ENCODE data around the gene EPM2A. TPM values are rescaled to one million over a fixed set of nuclear protein-coding genes. Genes with fewer than 3 reads are reported as not detected.

Gene EPM2A
- 2.2 to 3.3 TPM (median 2.8 TPM) in 5 replicates for total RNA-seq (2022; extraction: Qiagen RNA extraction)

DNA sequence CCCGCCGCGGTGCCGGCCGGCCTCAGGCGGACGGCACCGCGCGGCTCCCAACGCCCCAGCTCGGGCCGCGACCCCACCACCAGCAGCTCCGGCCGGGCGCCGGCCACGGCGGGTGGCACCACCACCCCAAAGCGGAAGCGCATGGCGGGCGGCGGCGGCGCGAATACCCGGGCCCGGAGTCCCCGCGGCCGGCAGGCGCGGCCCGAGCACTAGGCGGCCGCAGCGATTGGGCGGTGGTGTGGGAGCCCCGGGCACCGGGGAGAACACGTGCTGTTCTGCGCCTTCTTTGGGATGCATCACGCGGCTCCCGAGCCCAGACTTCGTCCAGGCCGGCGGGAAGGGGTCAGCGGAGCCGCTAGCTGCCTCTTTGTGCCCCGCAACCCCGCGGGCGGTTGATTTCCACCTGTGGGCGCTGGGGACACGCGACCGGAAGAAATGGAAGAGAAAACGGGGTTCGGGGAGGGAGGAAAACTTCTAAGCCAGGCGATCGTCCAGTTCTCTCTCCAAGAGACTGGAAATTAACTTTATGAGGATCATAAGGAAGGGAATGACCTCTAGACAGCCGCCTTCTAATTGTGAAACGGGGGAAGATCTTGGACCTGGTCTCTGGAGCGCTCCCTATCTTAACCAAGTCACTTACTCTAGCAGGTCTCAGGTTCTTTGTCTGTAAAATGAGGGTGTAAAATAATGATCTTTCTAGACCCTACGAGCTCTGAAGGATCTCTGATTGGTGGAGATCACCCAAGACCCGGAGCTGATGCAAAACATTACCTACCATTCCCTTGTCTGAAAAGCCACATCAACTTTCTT, at the start of gene EPM2A:
Gene EPM2A, minus strand, starts transcription at position 165 of the 810 bp plus-strand sequence. Its CDS starts 22 bp downstream, at position 143.

Other genes with a start within 250 kb of the EPM2A start
- gene FBXO30, start 79.3 kb upstream of the EPM2A start, total RNA-seq (2022; extraction: Qiagen RNA extraction) = 3.9 to 5.4 TPM (median 4.6 TPM) in 5 replicates
- 2.1 to 3.6 TPM (median 2.9 TPM) in 5 replicates for gene SHPRH, start 228.8 kb upstream of the EPM2A start, total RNA-seq (2022; extraction: Qiagen RNA extraction)

Measured in A549 treated with AZD2906 at 1 μM for 4 hours (cell line).